ENCODE data around the gene SPINK7. TPM values are rescaled to one million over a fixed set of nuclear protein-coding genes. Genes with fewer than 3 reads are reported as not detected.
"Not testable (repeated sequence)": the region's sequence is repeated elsewhere in the genome, so short reads cannot be mapped to it uniquely, and the experiment has no call there.

The SPINK7 gene
- total RNA-seq, 2 experiments from 2014 or later = not detected

- intact Hi-C loops (cut with micrococcal nuclease; ENCODE audit: unreplicated experiment); H3K4me2 ChIP-seq (ENCODE audit: low read length); H3K4me1 ChIP-seq (ENCODE audit: insufficient read depth, low read length, poor library complexity, severe bottlenecking); H3K9me3 ChIP-seq (ENCODE audit: low read length); H4K20me1 ChIP-seq (ENCODE audit: insufficient read depth, low read length); H2AFZ ChIP-seq (ENCODE audit: low read length); H3K36me3 ChIP-seq (ENCODE audit: insufficient read depth, low read length); H3K4me3 ChIP-seq (ENCODE audit: low read depth, low read length, poor library complexity, severe bottlenecking); DNase-seq (ENCODE audit: low spot score); H3K9me2 ChIP-seq (ENCODE audit: insufficient read depth, low read length); H3K79me2 ChIP-seq (ENCODE audit: insufficient read depth, low read depth, low read length); BruUV-seq (replicated peaks); CTCF ChIA-PET (ENCODE audit: unreplicated experiment); POLR2A ChIA-PET; H3K27ac ChIP-seq (ENCODE audit: low read depth, low read length, poor library complexity, severe bottlenecking): not testable (repeated sequence)
These were observed 31.3 kb upstream of the SPINK7 start for GRCh38 chr5:148280893-148281292.

- POLR2A ChIA-PET; intact Hi-C loops (cut with micrococcal nuclease; ENCODE audit: unreplicated experiment); H3K36me3 ChIP-seq (ENCODE audit: insufficient read depth, low read length); H2AFZ ChIP-seq (ENCODE audit: low read length); H4K20me1 ChIP-seq (ENCODE audit: insufficient read depth, low read length); H3K4me1 ChIP-seq (ENCODE audit: insufficient read depth, low read length, poor library complexity, severe bottlenecking); H3K4me3 ChIP-seq (ENCODE audit: low read depth, low read length, poor library complexity, severe bottlenecking); H3K9me3 ChIP-seq (ENCODE audit: low read length); BruUV-seq (replicated peaks); H3K79me2 ChIP-seq (ENCODE audit: insufficient read depth, low read depth, low read length); H3K27ac ChIP-seq (ENCODE audit: low read depth, low read length, poor library complexity, severe bottlenecking); H3K9me2 ChIP-seq (ENCODE audit: insufficient read depth, low read length); H3K4me2 ChIP-seq (ENCODE audit: low read length); DNase-seq (ENCODE audit: low spot score); CTCF ChIA-PET (ENCODE audit: unreplicated experiment): not testable (repeated sequence)
These were observed 30.9 kb upstream of the SPINK7 start for GRCh38 chr5:148281336-148281735.

GRCh38 chr5:148290271-148291195 lies 21.7 kb upstream of the SPINK7 start:
- no peak overlapping the region for H2AFZ ChIP-seq (ENCODE audit: low read length)
- no peaks in the 10 kb centered on the region for H4K20me1 ChIP-seq (ENCODE audit: insufficient read depth, low read length)
- DNase-seq (ENCODE audit: low spot score) = peak; percentile 12
- H3K79me2 ChIP-seq (ENCODE audit: insufficient read depth, low read depth, low read length) = no peaks in the 10 kb centered on the region
- ChIA-PET POLR2A (interaction anchor here (0.6 kb wide), 1 partner anchor 1195 kb away, joined by 4 read pairs; no protein-coding TSS in a partner anchor), CTCF (ENCODE audit: unreplicated experiment) (no interaction called here)
- intact Hi-C loops (cut with micrococcal nuclease; ENCODE audit: unreplicated experiment) = loop anchor here (10.0 kb wide), 1 partner anchor 164 kb away; no protein-coding TSS in a partner anchor
- H3K4me2 ChIP-seq (ENCODE audit: low read length) = no peak overlapping the region
- BruUV-seq (replicated peaks) = no TSS peak
- no peak overlapping the region for H3K27ac ChIP-seq (ENCODE audit: low read depth, low read length, poor library complexity, severe bottlenecking)
- H3K36me3 ChIP-seq (ENCODE audit: insufficient read depth, low read length) = no peaks in the 10 kb centered on the region
- no peaks in the 10 kb centered on the region for H3K9me2 ChIP-seq (ENCODE audit: insufficient read depth, low read length)
- no peaks in the 10 kb centered on the region for H3K9me3 ChIP-seq (ENCODE audit: low read length)
- TF ChIP-seq EZH2phosphoT487 (IDR thresholded peaks at IDR 0.05; ENCODE audit: borderline replicate concordance, low read depth, low read length) = no peak
- TF ChIP-seq, protein P1, sequence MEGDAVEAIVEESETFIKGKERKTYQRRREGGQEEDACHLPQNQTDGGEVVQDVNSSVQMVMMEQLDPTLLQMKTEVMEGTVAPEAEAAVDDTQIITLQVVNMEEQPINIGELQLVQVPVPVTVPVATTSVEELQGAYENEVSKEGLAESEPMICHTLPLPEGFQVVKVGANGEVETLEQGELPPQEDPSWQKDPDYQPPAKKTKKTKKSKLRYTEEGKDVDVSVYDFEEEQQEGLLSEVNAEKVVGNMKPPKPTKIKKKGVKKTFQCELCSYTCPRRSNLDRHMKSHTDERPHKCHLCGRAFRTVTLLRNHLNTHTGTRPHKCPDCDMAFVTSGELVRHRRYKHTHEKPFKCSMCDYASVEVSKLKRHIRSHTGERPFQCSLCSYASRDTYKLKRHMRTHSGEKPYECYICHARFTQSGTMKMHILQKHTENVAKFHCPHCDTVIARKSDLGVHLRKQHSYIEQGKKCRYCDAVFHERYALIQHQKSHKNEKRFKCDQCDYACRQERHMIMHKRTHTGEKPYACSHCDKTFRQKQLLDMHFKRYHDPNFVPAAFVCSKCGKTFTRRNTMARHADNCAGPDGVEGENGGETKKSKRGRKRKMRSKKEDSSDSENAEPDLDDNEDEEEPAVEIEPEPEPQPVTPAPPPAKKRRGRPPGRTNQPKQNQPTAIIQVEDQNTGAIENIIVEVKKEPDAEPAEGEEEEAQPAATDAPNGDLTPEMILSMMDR (conservative IDR thresholded peaks at IDR 0.05; ENCODE audit: low read length) = peak; percentile 60; the same call in 1 of the 2 replicates
- no peaks in the 10 kb centered on the region for H3K4me1 ChIP-seq (ENCODE audit: insufficient read depth, low read length, poor library complexity, severe bottlenecking)
- H3K4me3 ChIP-seq (ENCODE audit: low read depth, low read length, poor library complexity, severe bottlenecking) = no peak overlapping the region

All from OCI-LY7 (cell line).